Endometrium (tissue), 2 donors: ENCODE results near the gene PGAP3.
"Not testable (repeated sequence)": the region's sequence is repeated elsewhere in the genome, so short reads cannot be mapped to it uniquely, and the experiment has no call there.

Source experiments
- FAIRE-seq: peaks from 2 replicates; lab custom pipeline; 2012; peaks lifted over from hg19 to GRCh38; lab: Jason Lieb, UNC
- donor health status: control.
- donor health status: control.

Gene PGAP3

DNA sequence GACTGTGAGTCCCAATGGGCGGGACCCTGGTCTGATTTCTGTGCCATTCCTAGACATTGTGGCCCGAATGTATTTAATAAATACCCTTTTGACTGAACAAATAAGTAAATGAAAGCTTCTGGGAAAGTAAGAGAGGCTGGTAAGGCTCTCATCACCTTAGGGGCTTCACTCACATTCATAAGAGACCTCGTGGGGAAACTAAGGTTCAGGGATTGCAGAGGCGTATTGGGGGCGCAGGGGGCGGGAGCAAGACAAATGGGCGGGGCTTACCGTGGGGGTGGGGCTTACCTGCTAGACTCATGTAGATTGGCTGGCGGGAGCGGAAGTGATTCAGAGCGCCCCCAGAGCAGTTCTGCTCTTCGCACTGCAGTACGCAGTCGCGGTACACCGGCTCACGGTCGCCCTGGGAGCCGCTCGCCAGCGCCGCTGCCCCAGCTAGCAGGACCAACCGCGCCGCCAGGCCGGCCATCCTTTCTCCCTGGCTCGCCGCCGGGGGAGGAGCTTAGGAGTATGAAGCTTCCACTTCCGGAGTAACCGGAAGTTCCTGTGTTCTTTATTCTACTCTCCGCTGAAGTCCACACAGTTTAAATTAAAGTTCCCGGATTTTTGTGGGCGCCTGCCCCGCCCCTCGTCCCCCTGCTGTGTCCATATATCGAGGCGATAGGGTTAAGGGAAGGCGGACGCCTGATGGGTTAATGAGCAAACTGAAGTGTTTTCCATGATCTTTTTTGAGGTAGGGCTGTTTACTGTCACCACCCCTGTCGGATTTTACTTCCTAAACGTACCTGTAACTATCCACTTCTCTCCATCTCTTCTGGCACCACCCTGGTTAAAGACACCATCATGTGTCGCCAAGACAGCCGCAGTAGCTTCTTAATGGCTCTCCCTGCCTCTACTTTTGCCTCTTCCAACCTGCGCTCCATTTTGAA lies at the start of gene PGAP3:
Gene PGAP3, minus strand, starts transcription at position 512 of the 929 bp plus-strand sequence. Its CDS starts 43 bp downstream, at position 469.
- no peak for FAIRE-seq

DNA sequence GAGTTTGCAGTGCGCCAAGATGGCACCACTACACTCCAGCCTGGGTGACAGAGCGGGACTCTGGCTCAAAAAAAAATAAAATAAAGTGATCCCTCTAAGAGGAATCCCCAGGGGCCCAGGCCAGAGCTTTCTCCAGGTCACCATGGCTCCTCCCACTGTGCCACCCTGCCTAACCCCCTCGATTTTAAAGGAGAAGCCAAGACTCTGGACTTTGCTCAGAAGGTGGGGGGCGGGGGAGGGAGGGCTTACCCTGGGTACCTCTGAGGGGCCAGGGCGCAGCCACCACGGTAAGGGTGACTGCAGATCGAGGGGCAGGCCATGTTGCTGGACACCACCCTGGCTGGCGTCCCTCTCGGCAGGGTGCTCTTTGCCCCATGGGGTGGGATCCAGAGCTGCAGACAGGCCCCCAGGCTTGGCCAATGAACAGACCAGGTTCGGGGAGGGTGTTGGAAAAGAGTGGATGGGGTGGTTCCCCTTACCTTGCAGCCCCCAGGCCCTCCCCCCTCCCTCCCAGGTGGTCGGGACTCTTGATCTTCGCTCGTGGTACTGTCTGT lies 49.4 kb upstream of the PGAP3 start:
- no peak for FAIRE-seq

DNA sequence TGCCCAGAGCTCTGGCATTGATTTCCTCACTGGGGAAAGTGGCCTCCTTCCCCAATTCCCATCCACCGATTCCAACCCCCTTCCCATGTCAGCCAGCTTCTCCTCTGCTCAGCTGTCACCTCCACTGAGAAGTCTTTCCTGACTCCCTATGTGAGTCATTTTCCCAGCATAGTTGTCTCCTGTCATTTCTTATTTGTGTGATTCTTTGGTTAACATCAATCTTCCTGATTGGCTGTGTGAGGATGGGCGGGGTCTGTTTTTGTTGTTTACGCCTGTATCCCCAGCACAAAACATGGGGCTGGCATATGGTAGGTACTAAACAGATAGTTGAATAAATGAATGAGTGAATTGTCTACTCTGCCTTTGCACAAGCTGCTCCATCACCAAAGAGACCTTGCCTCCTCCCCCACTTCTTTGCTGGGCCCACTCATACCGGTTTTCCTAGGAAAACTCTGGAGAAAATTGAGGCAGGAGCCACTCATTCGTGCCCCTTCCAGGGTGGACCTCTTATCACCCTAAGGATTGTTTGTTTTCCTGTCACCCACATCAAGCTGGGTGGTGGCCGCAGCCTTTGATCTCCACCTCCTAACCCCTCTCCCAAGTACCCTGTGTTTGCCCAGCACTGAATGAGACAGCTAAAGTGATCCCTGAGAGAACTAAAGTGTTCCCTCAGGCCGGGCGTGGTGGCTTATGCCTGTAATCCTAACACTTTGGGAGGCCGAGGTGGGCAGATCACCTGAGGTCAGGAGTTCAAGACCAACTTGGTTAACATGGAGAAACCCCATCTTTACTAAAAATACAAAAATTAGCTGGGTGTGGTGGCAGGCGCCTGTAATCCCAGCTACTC lies 48.7 kb upstream of the PGAP3 start:
- no peak for FAIRE-seq

DNA sequence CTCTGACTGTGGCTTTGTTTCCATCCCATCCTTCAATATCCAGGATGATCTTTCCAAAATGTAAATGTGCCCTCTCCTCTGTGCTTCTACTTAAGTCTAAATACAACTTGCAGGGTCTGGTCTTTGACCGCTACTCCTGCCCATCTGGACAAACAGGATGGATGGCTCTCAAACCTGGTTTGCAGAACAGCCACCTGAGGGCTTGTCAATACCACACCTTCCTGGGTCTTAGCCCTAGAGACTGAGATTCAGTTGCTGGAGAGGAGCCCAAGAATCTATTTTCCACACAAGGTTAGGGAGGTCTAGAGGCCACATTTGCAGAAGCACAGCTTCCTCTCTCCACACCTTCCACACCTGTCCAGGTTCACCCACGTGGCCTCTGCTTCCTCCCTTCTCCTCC lies 48.0 kb upstream of the PGAP3 start:
- no peak for FAIRE-seq

DNA sequence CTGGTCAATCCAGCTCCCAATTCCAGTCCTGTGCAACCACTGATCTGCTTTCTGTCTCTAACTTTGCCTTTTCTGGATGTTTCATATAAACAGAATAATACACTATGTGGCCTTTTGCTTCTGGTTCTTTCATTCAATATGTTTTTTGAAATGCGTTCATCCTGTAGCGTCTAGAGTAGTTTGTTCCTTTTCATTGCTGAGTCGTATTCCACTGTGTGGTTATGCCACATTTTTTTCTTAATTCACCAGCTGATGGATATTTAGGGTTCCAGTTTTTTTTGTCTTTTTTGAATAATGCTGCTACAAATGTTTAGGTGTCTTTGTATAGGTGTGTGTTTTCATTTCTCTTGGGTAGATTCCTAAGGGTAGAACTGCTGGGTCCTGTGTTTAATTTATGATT lies 44.7 kb upstream of the PGAP3 start:
- no peak for FAIRE-seq

DNA sequence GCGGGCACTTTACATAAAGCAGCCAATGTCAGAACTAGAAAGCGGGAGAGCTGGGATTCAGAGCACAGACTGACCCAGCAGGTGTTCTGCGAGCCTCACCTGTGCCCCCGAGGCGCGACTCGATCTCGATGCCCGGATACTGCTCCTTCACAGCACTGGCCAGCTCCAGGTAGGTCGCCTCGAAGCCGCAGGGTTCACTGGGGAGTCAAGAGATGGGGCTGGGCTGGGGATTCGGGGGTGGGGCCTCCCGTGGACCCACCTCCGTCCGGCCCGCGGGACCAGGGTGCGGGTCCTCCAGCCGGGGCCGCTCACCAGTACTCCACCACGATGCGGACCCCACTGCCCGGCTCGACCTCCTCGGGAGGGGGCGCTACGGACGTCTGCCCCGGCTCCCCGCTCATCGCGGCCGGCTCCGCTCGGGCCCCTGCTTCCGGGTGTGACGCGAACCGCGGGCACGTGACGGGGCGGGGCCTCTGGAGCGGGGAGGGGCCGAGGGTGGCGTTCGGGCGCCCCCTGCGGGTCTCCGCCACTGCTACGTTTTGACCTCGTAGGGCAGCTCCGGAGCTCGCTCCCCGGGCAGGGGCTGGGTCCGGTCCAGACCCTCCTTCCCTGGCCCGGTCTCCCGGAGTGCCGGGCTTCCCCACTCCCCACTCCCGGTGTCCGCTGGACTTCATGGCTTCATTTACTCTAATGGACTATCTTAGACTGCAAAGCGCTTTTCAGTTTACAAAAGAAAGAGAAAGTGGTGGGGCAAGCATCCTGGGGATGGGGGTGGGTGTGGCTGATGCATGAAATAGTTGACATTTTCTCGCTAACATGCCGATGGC lies 42.5 kb upstream of the PGAP3 start, which contains the start of gene MIEN1:
Gene MIEN1, minus strand, starts transcription at position 438 of the 827 bp plus-strand sequence. Its CDS starts 37 bp downstream, at position 401.
- no peak for FAIRE-seq

DNA sequence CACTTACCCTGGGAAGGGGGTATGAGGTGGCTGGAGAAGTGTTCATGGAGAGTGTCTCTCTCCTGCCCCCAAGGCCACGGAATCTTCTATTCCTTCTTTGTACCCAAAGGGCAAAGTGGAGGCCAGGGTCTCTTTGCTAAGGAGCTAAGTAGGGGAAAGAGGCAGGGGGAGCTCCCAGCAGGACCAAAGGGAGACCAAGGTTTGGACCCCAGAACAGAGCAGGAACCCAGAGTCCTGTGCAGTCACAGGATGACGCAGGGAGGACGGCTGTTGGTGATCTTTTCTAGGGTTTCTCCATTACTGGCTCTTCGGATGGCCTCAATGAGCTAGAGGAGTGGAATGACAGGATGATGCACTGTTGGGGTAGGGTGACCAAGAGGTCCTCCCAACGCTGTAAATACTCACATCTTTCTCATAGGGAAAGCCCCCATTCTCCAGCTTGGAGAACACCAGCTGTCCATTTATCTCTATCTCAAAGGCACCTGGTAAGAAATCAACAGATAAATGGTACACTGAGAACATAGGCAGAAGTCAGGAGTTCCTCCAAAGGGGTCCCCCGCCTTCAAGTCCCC lies 41.5 kb upstream of the PGAP3 start:
- no peak for FAIRE-seq

DNA sequence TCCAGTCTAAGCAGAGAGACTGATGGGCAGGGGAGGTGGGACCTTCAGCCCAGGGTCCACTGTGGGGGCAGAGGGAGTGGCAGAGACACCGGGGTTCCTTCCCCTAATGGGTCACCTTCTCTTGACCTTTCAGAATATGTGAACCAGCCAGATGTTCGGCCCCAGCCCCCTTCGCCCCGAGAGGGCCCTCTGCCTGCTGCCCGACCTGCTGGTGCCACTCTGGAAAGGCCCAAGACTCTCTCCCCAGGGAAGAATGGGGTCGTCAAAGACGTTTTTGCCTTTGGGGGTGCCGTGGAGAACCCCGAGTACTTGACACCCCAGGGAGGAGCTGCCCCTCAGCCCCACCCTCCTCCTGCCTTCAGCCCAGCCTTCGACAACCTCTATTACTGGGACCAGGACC lies 39.7 kb upstream of the PGAP3 start:
- FAIRE-seq, result no peak

DNA sequence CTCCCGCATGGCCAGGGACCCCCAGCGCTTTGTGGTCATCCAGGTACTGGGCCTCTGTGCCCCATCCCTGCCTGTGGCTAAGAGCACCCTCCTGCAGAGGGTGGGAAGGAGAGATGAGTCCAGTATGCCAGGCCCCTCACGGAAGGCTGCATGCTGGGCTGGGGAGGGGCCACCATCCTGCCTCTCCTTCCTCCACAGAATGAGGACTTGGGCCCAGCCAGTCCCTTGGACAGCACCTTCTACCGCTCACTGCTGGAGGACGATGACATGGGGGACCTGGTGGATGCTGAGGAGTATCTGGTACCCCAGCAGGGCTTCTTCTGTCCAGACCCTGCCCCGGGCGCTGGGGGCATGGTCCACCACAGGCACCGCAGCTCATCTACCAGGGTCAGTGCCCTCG lies 38.8 kb upstream of the PGAP3 start:
- no peak for FAIRE-seq

DNA sequence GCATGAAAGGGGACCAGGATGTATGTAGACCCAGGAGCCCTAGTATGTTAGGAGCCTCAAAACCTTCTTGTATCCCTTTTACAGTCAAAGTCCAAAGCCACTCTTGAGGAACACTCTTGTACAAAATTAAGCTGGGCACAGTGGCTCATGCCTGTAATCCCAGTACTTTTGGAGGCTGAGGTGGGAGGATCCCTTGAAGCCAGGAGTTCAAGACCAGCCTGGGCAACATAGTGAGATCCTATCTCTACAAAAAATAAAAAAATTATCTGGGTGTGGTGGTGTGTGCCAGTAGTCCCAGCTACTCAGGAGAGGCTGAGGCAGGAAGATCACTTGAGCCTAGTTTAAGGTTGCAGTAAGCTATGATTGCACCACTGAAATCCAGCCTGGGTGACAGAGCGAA lies 38.1 kb upstream of the PGAP3 start:
- FAIRE-seq, result not testable (repeated sequence)

GRCh38 chr17:39724731-39725130 lies 36.9 kb upstream of the PGAP3 start:
- FAIRE-seq, result no peak

DNA sequence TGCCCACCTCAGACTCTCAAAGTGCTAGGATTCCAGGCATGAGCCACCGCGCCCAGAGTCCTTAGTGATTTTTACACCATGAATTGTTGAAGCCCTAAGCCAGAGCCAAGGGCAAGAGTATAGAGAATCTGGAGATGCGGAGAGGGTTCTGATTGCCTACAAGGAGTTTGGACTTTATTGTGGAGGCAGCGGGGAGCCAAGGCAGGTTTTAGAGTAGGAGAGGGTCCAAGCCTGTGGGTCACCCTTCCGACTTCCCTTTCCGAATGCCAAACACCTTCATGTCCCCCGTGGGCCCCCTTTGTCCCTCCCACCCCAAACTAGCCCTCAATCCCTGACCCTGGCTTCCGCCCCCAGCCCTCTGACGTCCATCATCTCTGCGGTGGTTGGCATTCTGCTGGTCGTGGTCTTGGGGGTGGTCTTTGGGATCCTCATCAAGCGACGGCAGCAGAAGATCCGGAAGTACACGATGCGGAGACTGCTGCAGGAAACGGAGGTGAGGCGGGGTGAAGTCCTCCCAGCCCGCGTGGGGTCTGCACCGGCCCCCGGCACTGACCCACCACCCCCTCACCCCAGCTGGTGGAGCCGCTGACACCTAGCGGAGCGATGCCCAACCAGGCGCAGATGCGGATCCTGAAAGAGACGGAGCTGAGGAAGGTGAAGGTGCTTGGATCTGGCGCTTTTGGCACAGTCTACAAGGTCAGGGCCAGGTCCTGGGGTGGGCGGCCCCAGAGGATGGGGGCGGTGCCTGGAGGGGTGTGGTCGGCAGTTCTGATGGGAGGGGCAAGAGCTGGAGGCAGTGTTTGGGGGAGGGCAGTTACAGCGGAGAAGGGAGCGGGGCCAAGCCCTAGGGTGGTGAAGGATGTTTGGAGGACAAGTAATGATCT lies 35.4 kb upstream of the PGAP3 start:
- FAIRE-seq, result no peak

DNA sequence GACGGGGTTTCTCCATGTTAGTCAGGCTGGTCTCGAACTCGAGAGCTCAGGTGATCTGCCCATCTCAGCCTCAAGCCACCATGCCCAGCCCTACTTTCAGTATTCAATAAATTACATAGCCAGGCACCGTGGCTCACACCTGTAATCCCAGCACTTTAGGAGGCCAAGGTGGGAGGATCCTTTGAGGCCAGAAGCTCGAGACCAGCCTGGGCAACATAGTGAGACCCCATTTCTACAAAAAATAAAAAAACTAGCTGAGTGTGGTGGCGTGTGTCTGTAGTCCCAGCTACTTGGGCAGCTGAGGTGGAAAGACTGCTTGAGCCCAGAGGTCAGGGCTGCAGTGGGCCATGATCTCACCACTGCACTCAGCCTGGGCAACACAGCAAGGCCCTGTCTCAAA lies 34.2 kb upstream of the PGAP3 start:
- no peak for FAIRE-seq

DNA sequence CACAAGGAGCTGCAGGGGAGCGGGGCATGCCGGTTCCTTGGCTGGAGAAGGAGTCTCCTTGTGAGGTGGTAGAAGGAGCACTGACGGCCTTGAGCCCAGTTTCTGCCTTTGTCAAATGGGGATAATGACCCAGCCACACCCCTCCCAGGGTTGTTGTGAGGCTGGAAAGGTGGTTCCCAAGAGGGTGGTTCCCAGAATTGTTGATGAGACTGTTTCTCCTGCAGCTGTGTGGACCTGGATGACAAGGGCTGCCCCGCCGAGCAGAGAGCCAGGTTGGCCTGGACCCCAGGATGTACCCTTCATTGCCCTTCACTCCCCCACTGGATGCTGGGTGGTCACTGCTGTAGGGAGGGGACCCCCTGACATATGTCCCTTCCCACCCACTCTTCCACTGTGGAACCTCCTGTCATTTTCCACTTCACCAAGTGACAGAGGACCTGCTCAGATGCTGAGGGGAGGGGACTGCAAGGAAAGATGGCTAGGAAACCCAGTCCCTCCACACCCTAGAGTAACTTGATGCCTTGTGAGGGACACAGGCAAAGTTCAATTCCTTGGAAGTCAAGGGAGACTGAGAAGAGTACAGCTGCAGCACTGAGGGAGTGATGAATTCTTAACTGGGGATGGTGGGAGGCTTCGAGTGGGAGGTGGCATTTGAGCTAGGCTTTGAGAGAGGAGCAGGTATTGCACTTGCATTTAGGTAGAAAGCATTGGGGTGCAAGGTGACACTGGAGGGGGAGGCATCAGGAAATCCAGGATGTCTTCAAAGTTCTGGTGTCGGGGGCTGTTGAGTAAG lies 31.9 kb upstream of the PGAP3 start:
- no peak for FAIRE-seq

- no peak for FAIRE-seq
Observed at GRCh38 chr17:39717660-39718059, 29.8 kb upstream of the PGAP3 start.

- no peak for FAIRE-seq
Observed at GRCh38 chr17:39716879-39717536, 29.2 kb upstream of the PGAP3 start.

DNA sequence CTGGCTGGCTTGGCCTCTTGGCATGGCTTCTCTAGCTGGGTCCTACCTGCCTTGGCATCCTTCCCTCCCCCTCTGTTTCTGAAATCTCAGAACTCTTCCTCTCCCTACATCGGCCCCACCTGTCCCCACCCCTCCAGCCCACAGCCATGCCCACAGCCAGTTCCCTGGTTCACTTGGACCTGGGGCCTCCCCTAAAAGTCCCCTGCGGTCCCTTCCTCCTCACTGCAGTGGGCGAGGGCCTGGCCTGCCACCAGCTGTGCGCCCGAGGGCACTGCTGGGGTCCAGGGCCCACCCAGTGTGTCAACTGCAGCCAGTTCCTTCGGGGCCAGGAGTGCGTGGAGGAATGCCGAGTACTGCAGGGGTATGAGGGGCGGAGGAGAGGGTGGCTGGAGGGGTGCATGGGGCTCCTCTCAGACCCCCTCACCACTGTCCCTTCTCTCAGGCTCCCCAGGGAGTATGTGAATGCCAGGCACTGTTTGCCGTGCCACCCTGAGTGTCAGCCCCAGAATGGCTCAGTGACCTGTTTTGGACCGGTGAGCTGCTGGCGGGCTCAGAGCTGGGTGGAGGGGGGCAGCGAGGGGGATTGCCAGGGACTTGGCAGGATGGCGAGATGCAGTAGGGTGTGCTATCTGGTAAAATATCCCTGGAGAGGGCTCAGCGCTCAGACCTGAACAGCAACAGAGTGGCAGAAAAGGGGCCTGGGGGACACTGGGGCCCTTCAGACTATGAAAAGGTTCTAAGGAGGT lies 28.4 kb upstream of the PGAP3 start:
- FAIRE-seq, result no peak

DNA sequence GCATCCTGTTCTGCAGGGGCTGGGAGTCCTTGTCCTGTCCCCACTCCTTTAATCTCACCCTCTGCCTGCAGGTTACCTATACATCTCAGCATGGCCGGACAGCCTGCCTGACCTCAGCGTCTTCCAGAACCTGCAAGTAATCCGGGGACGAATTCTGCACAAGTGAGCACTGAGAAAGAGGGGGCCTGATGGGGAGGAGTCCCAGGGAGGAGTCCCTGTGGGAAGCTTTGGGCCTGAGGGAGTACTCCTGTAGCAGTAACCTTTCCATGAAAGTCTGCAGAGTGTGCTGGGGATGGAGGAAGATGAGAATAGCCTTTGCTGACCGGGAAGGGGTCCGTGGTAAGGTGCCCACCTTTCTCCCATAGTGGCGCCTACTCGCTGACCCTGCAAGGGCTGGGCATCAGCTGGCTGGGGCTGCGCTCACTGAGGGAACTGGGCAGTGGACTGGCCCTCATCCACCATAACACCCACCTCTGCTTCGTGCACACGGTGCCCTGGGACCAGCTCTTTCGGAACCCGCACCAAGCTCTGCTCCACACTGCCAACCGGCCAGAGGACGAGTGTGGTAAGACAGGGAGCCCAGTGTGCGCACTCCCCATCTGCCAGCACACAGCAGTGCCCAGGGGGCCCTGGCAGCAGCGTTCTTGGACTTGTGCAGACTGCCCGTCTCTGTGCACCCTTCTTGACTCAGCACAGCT lies 27.7 kb upstream of the PGAP3 start:
- no peak for FAIRE-seq
